Naive thymus-derived CD8-positive, alpha-beta T cell (primary cell): ENCODE results near the gene AGMO. TPM values are rescaled to one million over a fixed set of nuclear protein-coding genes. Genes with fewer than 3 reads are reported as not detected.

Source experiments
- ATAC-seq, 2 donors: fragments of 150-1000 bp; cut with Tn5 transposase in 1 of 2; sonication (Bioruptor Pico), chemical (Tn5 transposase) in 1 of 2; 1 replicate in 1 of 2; 2 replicates in 1 of 2; pipeline ENCODE4 v1.10.0; 2021; ENCODE audit warnings: mild to moderate bottlenecking in 2 of 2, moderate library complexity in 2 of 2
- POLR2A ChIA-PET: fragments of 350-600 bp; sonication (Branson Sonifier 250); formaldehyde crosslinking; loops from one replicate; lab custom pipeline; 2021; ENCODE audit warnings: antibody characterized with exemption; lab: Charles Lee
- DNase-seq, 10 donors: peaks; one replicate each; pipeline versions ENCODE4 v3.0.0 to v3.0.0-alpha.2; 2020 to 2022
- H3K27ac Mint-ChIP-seq, 10 donors: one replicate each; pipeline ENCODE4 v1.8.0; 2020 to 2022; ENCODE audit warnings: mild to moderate bottlenecking in 10 of 10, mixed read lengths in 10 of 10, moderate library complexity in 4 of 10, inconsistent platforms in 1 of 10
- H3K27me3 Mint-ChIP-seq, 5 donors: one replicate each; pipeline ENCODE4 v1.8.0; 2021 to 2022; ENCODE audit warnings: mixed read lengths in 5 of 5
- H3K36me3 Mint-ChIP-seq, 3 donors: one replicate each; pipeline ENCODE4 v1.8.0; 2020 to 2022; ENCODE audit warnings: mixed read lengths in 3 of 3, mild to moderate bottlenecking in 2 of 3, inconsistent platforms in 1 of 3
- H3K4me1 Mint-ChIP-seq, 4 donors: one replicate each; pipeline ENCODE4 v1.8.0; 2021 to 2022; ENCODE audit warnings: mixed read lengths in 4 of 4
- H3K4me3 Mint-ChIP-seq, 10 donors: one replicate each; pipeline ENCODE4 v1.8.0; 2020 to 2022; ENCODE audit warnings: mild to moderate bottlenecking in 10 of 10, mixed read lengths in 10 of 10, moderate library complexity in 6 of 10, inconsistent platforms in 1 of 10
- H3K9me3 Mint-ChIP-seq, 9 donors: one replicate each; pipeline ENCODE4 v1.8.0; 2020 to 2022; ENCODE audit warnings: mixed read lengths in 9 of 9, mild to moderate bottlenecking in 3 of 9, inconsistent platforms in 1 of 9, moderate library complexity in 1 of 9
- polyA plus RNA-seq, 3 donors: library from polyadenylated mRNA; unstranded; fragments of 300-500 nt; fragmentation: Illumina TruSeq; gene quantifications; one replicate each; pipeline ENCODE4 v1.2.3, GENCODE V29; 2021
- total RNA-seq, 8 experiments: library from RNA in 2 of 8; stranded (reverse) in 2 of 8; gene quantifications; one replicate each; pipeline ENCODE4 v1.2.3 and lab custom pipeline; 2021 to 2026

The AGMO gene
- total and polyA plus RNA-seq, 5 experiments from 2014 or later = not detected

- no peak for DNase-seq
- Mint-ChIP-seq H3K9me3 (peaks cover 0 to 4% (median 1%) of the 10 kb centered on the region in 9 donors), H3K27me3 (no peaks in the 10 kb centered on the region), H3K4me3 (no peak overlapping the region), H3K4me1 (no peaks in the 10 kb centered on the region), H3K36me3 (no peaks in the 10 kb centered on the region), H3K27ac (no peak overlapping the region)
- POLR2A ChIA-PET = no interaction called here
- no peak for ATAC-seq
Observed at GRCh38 chr7:15461576-15461975, 100.2 kb downstream of the AGMO start.

- no peaks in the 10 kb centered on the region for H3K4me1 Mint-ChIP-seq
- H3K27ac Mint-ChIP-seq = no peak overlapping the region
- H3K36me3 Mint-ChIP-seq = no peaks in the 10 kb centered on the region
- POLR2A ChIA-PET = no interaction called here
- no peaks in the 10 kb centered on the region for H3K27me3 Mint-ChIP-seq
- ATAC-seq = no peak
- H3K4me3 Mint-ChIP-seq = no peak overlapping the region
- DNase-seq = no peak
- H3K9me3 Mint-ChIP-seq = peaks cover 0 to 5% (median 2%) of the 10 kb centered on the region in 9 donors
Observed at GRCh38 chr7:15459018-15459615, 102.7 kb downstream of the AGMO start.

- Mint-ChIP-seq H3K4me1 (no peaks in the 10 kb centered on the region), H3K27me3 (no peaks in the 10 kb centered on the region), H3K27ac (no peak overlapping the region), H3K9me3 (peaks cover 0 to 5% (median 4%) of the 10 kb centered on the region in 9 donors), H3K4me3 (no peak overlapping the region), H3K36me3 (no peaks in the 10 kb centered on the region)
- no peak for DNase-seq
- ATAC-seq = no peak
- POLR2A ChIA-PET = no interaction called here
Observed at GRCh38 chr7:15457990-15458955, 103.5 kb downstream of the AGMO start.

- H3K27ac Mint-ChIP-seq = no peak overlapping the region
- POLR2A ChIA-PET = no interaction called here
- no peaks in the 10 kb centered on the region for H3K4me1 Mint-ChIP-seq
- no peak for DNase-seq
- H3K27me3 Mint-ChIP-seq = no peaks in the 10 kb centered on the region
- H3K36me3 Mint-ChIP-seq = no peaks in the 10 kb centered on the region
- H3K4me3 Mint-ChIP-seq = no peak overlapping the region
- H3K9me3 Mint-ChIP-seq = peaks cover 0 to 13% (median 6%) of the 10 kb centered on the region in 9 donors
- no peak for ATAC-seq
Observed at GRCh38 chr7:15452670-15453069, 109.1 kb downstream of the AGMO start.

GRCh38 chr7:15446722-15447121 lies 115.1 kb downstream of the AGMO start:
- DNase-seq (no peak), ATAC-seq (no peak)
- peaks cover 0 to 31% (median 10%) of the 10 kb centered on the region in 9 donors for H3K9me3 Mint-ChIP-seq
- no peak overlapping the region for H3K4me3 Mint-ChIP-seq
- POLR2A ChIA-PET = no interaction called here
- H3K27me3 Mint-ChIP-seq = no peaks in the 10 kb centered on the region
- no peak overlapping the region for H3K27ac Mint-ChIP-seq
- H3K36me3 Mint-ChIP-seq = no peaks in the 10 kb centered on the region
- H3K4me1 Mint-ChIP-seq = no peaks in the 10 kb centered on the region

GRCh38 chr7:15446280-15446679 lies 115.5 kb downstream of the AGMO start:
- Mint-ChIP-seq H3K36me3 (no peaks in the 10 kb centered on the region), H3K4me3 (no peak overlapping the region), H3K27ac (no peak overlapping the region), H3K4me1 (no peaks in the 10 kb centered on the region), H3K27me3 (no peaks in the 10 kb centered on the region), H3K9me3 (peaks cover 0 to 32% (median 10%) of the 10 kb centered on the region in 9 donors)
- DNase-seq (no peak), ATAC-seq (no peak)
- POLR2A ChIA-PET = no interaction called here

GRCh38 chr7:15441915-15442314 lies 119.9 kb downstream of the AGMO start:
- ATAC-seq = no peak
- Mint-ChIP-seq H3K4me1 (no peaks in the 10 kb centered on the region), H3K27me3 (no peaks in the 10 kb centered on the region), H3K9me3 (peaks cover 4 to 32% (median 9%) of the 10 kb centered on the region in 9 donors), H3K27ac (no peak overlapping the region), H3K36me3 (no peaks in the 10 kb centered on the region), H3K4me3 (no peak overlapping the region)
- POLR2A ChIA-PET = no interaction called here
- no peak for DNase-seq

- H3K4me3 Mint-ChIP-seq = no peak overlapping the region
- H3K4me1 Mint-ChIP-seq = no peaks in the 10 kb centered on the region
- POLR2A ChIA-PET = no interaction called here
- H3K27ac Mint-ChIP-seq = no peak overlapping the region
- H3K27me3 Mint-ChIP-seq = no peaks in the 10 kb centered on the region
- ATAC-seq (no peak), DNase-seq (no peak)
- peaks cover 3 to 33% (median 9%) of the 10 kb centered on the region in 9 donors for H3K9me3 Mint-ChIP-seq
- H3K36me3 Mint-ChIP-seq = peaks cover 0 to 5% (median 0%) of the 10 kb centered on the region in 3 donors
Observed at GRCh38 chr7:15440482-15440881, 121.3 kb downstream of the AGMO start.

- Mint-ChIP-seq H3K4me1 (no peaks in the 10 kb centered on the region), H3K9me3 (peaks cover 0 to 33% (median 9%) of the 10 kb centered on the region in 9 donors), H3K27me3 (no peaks in the 10 kb centered on the region), H3K4me3 (no peak overlapping the region), H3K27ac (no peak overlapping the region), H3K36me3 (peaks cover 0 to 5% (median 0%) of the 10 kb centered on the region in 3 donors)
- POLR2A ChIA-PET = no interaction called here
- no peak for DNase-seq
- ATAC-seq = no peak
Observed at GRCh38 chr7:15439853-15440252, 122.0 kb downstream of the AGMO start.

GRCh38 chr7:15433151-15433550 lies 128.7 kb downstream of the AGMO start:
- POLR2A ChIA-PET = no interaction called here
- H3K27me3 Mint-ChIP-seq = no peaks in the 10 kb centered on the region
- H3K36me3 Mint-ChIP-seq = peaks cover 0 to 5% (median 0%) of the 10 kb centered on the region in 3 donors
- no peak overlapping the region for H3K27ac Mint-ChIP-seq
- no peaks in the 10 kb centered on the region for H3K4me1 Mint-ChIP-seq
- H3K9me3 Mint-ChIP-seq = peaks cover 0 to 13% (median 2%) of the 10 kb centered on the region in 9 donors
- H3K4me3 Mint-ChIP-seq = no peak overlapping the region
- DNase-seq (no peak), ATAC-seq (no peak)

GRCh38 chr7:15430911-15431310 lies 130.9 kb downstream of the AGMO start:
- peaks cover 0 to 11% (median 3%) of the 10 kb centered on the region in 9 donors for H3K9me3 Mint-ChIP-seq
- ATAC-seq (no peak), DNase-seq (no peak)
- H3K27ac Mint-ChIP-seq = no peak overlapping the region
- POLR2A ChIA-PET = no interaction called here
- H3K4me3 Mint-ChIP-seq = no peak overlapping the region
- H3K36me3 Mint-ChIP-seq = peaks cover 0 to 2% (median 0%) of the 10 kb centered on the region in 3 donors
- H3K27me3 Mint-ChIP-seq = peaks cover 0 to 1% (median 0%) of the 10 kb centered on the region in 5 donors
- no peaks in the 10 kb centered on the region for H3K4me1 Mint-ChIP-seq

- H3K4me1 Mint-ChIP-seq = no peaks in the 10 kb centered on the region
- POLR2A ChIA-PET = no interaction called here
- H3K27ac Mint-ChIP-seq = no peak overlapping the region
- H3K36me3 Mint-ChIP-seq = no peaks in the 10 kb centered on the region
- H3K4me3 Mint-ChIP-seq = no peak overlapping the region
- H3K9me3 Mint-ChIP-seq = peaks cover 0 to 9% (median 3%) of the 10 kb centered on the region in 9 donors
- DNase-seq (no peak), ATAC-seq (no peak)
- peaks cover 0 to 1% (median 0%) of the 10 kb centered on the region in 5 donors for H3K27me3 Mint-ChIP-seq
Observed at GRCh38 chr7:15430191-15430590, 131.6 kb downstream of the AGMO start.

GRCh38 chr7:15424468-15424867 lies 137.3 kb downstream of the AGMO start:
- POLR2A ChIA-PET = no interaction called here

More at GRCh38 chr7:15424468-15424867, 137.3 kb downstream of the AGMO start:
- H3K4me1 Mint-ChIP-seq = no peaks in the 10 kb centered on the region
- peaks cover 0 to 27% (median 10%) of the 10 kb centered on the region in 9 donors for H3K9me3 Mint-ChIP-seq
- peaks cover 0 to 13% (median 0%) of the 10 kb centered on the region in 3 donors for H3K36me3 Mint-ChIP-seq
- H3K4me3 Mint-ChIP-seq = no peak overlapping the region
- ATAC-seq = no peak
- H3K27me3 Mint-ChIP-seq = peaks cover 0 to 1% (median 0%) of the 10 kb centered on the region in 5 donors
- H3K27ac Mint-ChIP-seq = no peak overlapping the region
- no peak for DNase-seq
